Neural cell (in vitro differentiated cells): Measurements from ENCODE around the gene BCL2A1. TPM values are rescaled to one million over a fixed set of nuclear protein-coding genes. Genes with fewer than 3 reads are reported as not detected.

Experiments used
- H2AFZ ChIP-seq: fragments of 200-600, 300-800 bp; sonication (generic), shearing (Covaris generic); 2 replicates; pipeline ENCODE4 v1.6.0; 2014; ENCODE audit warnings: low read depth, mild to moderate bottlenecking, antibody characterized with exemption, low read length, moderate library complexity
- H3F3A ChIP-seq: fragments of 200-600 bp; shearing (Covaris generic); 2 replicates; pipeline ENCODE4 v1.6.1; 2016; ENCODE audit warnings: mild to moderate bottlenecking, moderate library complexity, mixed read lengths, antibody characterized with exemption, low read length; ENCODE audit not compliant: insufficient read depth, poor library complexity, severe bottlenecking
- H3K27ac ChIP-seq: fragments of 200-600, 300-800 bp; sonication (generic), shearing (Covaris generic); 2 replicates; pipeline ENCODE4 v1.5.1; 2014; ENCODE audit warnings: mild to moderate bottlenecking, low read length, moderate library complexity
- H3K27me3 ChIP-seq: fragments of 300-800, 200-600 bp; sonication (generic), shearing (Covaris generic); 2 replicates; pipeline ENCODE4 v1.6.0; 2014; ENCODE audit warnings: mild to moderate bottlenecking, low read depth, low read length, moderate library complexity; ENCODE audit not compliant: insufficient read depth
- H3K36me3 ChIP-seq: fragments of 300-800, 200-600 bp; sonication (generic), shearing (Covaris generic); 2 replicates; pipeline ENCODE4 v1.5.1; 2014; ENCODE audit warnings: mild to moderate bottlenecking, antibody characterized with exemption, low read length, moderate library complexity; ENCODE audit not compliant: insufficient read depth
- H3K4me2 ChIP-seq: fragments of 300-800, 200-600 bp; sonication (generic), shearing (Covaris generic); 2 replicates; pipeline ENCODE4 v1.6.0; 2014; ENCODE audit warnings: mild to moderate bottlenecking, low read length
- H3K4me3 ChIP-seq: fragments of 300-800, 200-600 bp; sonication (generic), shearing (Covaris generic); 2 replicates; pipeline ENCODE4 v1.5.1; 2014; ENCODE audit warnings: mild to moderate bottlenecking, low read length, moderate library complexity
- H3K79me2 ChIP-seq: fragments of 200-600 bp; shearing (Covaris generic); replicated peaks from 2 replicates; pipeline ENCODE4 v1.6.0; 2014; ENCODE audit warnings: mild to moderate bottlenecking, low read length, moderate library complexity; ENCODE audit not compliant: insufficient read depth
- H3K9ac ChIP-seq: fragments of 300-800, 200-600 bp; sonication (generic), shearing (Covaris generic); 2 replicates; pipeline ENCODE4 v1.6.1; 2016; ENCODE audit warnings: mild to moderate bottlenecking, low read length, mixed read lengths
- H3K9me2 ChIP-seq: fragments of 200-600 bp; shearing (Covaris generic); 2 replicates; pipeline ENCODE4 v1.6.1; 2016; ENCODE audit warnings: mild to moderate bottlenecking, low read length, mixed read lengths; ENCODE audit not compliant: insufficient read depth
- H3K9me3 ChIP-seq: fragments of 200-600, 300-800 bp; sonication (generic), shearing (Covaris generic); 2 replicates; pipeline ENCODE4 v1.6.1; 2016; ENCODE audit warnings: mild to moderate bottlenecking, mixed run types, low read length, moderate library complexity, mixed read lengths
- H4K20me1 ChIP-seq: fragments of 200-600 bp; shearing (Covaris generic); 2 replicates; pipeline ENCODE4 v1.6.1; 2016; ENCODE audit warnings: mild to moderate bottlenecking, mixed run types; ENCODE audit not compliant: insufficient read depth
- CTCF ChIP-seq: fragments of 450-650 bp; IDR thresholded peaks from 2 replicates; pipeline ENCODE4 v1.5.1; 2014; ENCODE audit warnings: antibody characterized with exemption, mild to moderate bottlenecking, moderate library complexity; ENCODE audit not compliant: poor library complexity, severe bottlenecking
- EP300 ChIP-seq: fragments of 450-650 bp; conservative IDR thresholded peaks from 2 replicates; pipeline ENCODE4 v1.6.1; 2014; ENCODE audit warnings: antibody characterized with exemption, mild to moderate bottlenecking, moderate library complexity; ENCODE audit not compliant: poor library complexity, severe bottlenecking
- EZH2 ChIP-seq: fragments of 200-600, 300-800 bp; shearing (Covaris generic), sonication (generic); IDR thresholded peaks from 2 replicates; pipeline ENCODE4 v1.6.1; 2014; ENCODE audit warnings: antibody characterized with exemption, low read length, borderline replicate concordance, mild to moderate bottlenecking; ENCODE audit not compliant: insufficient read depth, poor library complexity, severe bottlenecking
- MXI1 ChIP-seq: fragments of 450-650 bp; conservative IDR thresholded peaks from 2 replicates; pipeline ENCODE4 v1.6.1; 2014; ENCODE audit warnings: antibody characterized with exemption, mild to moderate bottlenecking; ENCODE audit not compliant: poor library complexity, severe bottlenecking
- POLR2AphosphoS5 ChIP-seq: IDR thresholded peaks from 2 replicates; pipeline ENCODE4 v1.6.1; 2012
- RAD21 ChIP-seq: fragments of 450-650 bp; conservative IDR thresholded peaks from 2 replicates; pipeline ENCODE4 v1.6.1; 2014; ENCODE audit warnings: antibody characterized with exemption, mild to moderate bottlenecking, moderate library complexity
- REST ChIP-seq: IDR thresholded peaks from 2 replicates; pipeline ENCODE4 v1.6.1; 2012; ENCODE audit warnings: borderline replicate concordance
- SMC3 ChIP-seq: fragments of 450-650 bp; conservative IDR thresholded peaks from 2 replicates; pipeline ENCODE4 v1.6.1; 2014; ENCODE audit warnings: antibody characterized with exemption, mild to moderate bottlenecking, moderate library complexity; ENCODE audit not compliant: poor library complexity
- TAF1 ChIP-seq: IDR thresholded peaks from 2 replicates; pipeline ENCODE4 v1.6.1; 2012; ENCODE audit warnings: low read depth
- polyA plus RNA-seq: library from polyadenylated mRNA; depleted of rRNA; stranded (reverse); fragments of >200 nt; gene quantifications from 2 replicates; pipeline ENCODE4 v1.2.3, GENCODE V29; 2014

BCL2A1 gene
- polyA plus RNA-seq, 1 donor from 2014 or later, result not detected

- Histone ChIP-seq H3K9ac (no peak overlapping the region), H3K9me3 (no peaks in the 10 kb centered on the region), H3K9me2 (no peaks in the 10 kb centered on the region), H3K79me2 (no peaks in the 10 kb centered on the region), H3K27ac (no peak overlapping the region), H4K20me1 (no peaks in the 10 kb centered on the region), H3K4me3 (no peak overlapping the region), H3K27me3 (no peaks in the 10 kb centered on the region), H3K36me3 (no peaks in the 10 kb centered on the region), H3K4me2 (no peak overlapping the region), H2AFZ (no peak overlapping the region), H3F3A (no peaks in the 10 kb centered on the region)
- no peak for TF ChIP-seq CTCF
Measured at GRCh38 chr15:79990280-79990996, 19.4 kb upstream of the BCL2A1 start.

- Histone ChIP-seq H3K27ac (no peak overlapping the region), H3F3A (no peaks in the 10 kb centered on the region), H3K36me3 (no peaks in the 10 kb centered on the region), H3K4me3 (no peak overlapping the region), H3K79me2 (no peaks in the 10 kb centered on the region), H3K9me2 (no peaks in the 10 kb centered on the region), H3K9me3 (no peaks in the 10 kb centered on the region), H3K4me2 (no peak overlapping the region), H3K27me3 (no peaks in the 10 kb centered on the region), H2AFZ (no peak overlapping the region), H4K20me1 (no peaks in the 10 kb centered on the region), H3K9ac (no peak overlapping the region)
- TF ChIP-seq POLR2AphosphoS5 (no peak), EZH2 (no peak), EP300 (no peak), MXI1 (no peak), TAF1 (no peak), RAD21 (no peak), SMC3 (no peak), CTCF (no peak), REST (no peak)
Measured at GRCh38 chr15:79989682-79990081, 18.7 kb upstream of the BCL2A1 start.
